ENCODE measurements around the gene TBX4. TPM values are rescaled to one million over a fixed set of nuclear protein-coding genes. Genes with fewer than 3 reads are reported as not detected.
"Not testable (repeated sequence)": the region's sequence is repeated elsewhere in the genome, so short reads cannot be mapped to it uniquely, and the experiment has no call there.

TBX4 gene
- total and polyA plus RNA-seq, 2 of the 13 experiments (the other 11 are each of a cell fraction or from before 2014, with no cell fraction given) = 0.11 to 1.1 TPM

DNA sequence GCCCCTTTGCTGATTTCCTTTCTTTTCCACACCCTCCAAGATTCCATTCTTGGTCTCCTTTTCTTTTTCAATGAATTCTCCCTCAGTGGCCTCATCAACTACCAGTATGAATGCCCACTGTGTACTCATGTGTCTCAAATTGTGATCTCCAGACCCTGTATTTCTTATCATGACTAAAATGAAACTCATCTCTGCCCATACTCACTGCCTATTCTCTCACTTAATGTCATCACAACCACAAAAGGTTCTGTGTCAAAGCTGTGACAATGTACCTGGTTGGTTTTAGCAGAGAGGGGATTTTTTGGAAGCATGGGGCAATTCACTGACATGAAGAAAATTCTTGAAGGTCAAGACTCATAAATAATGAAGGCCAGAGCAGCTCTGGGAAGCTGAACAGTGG, 11.5 kb upstream of the TBX4 start (continued):
- TF ChIP-seq ZBTB40 (IDR thresholded peaks at IDR 0.05) = no peak
- no peak for TF ChIP-seq ZBTB40 (CRISPR knock-in tag; IDR thresholded peaks at IDR 0.05)
- no peak for TF ChIP-seq SETDB1 (CRISPR knock-in tag; IDR thresholded peaks at IDR 0.05; ENCODE audit: borderline replicate concordance)
- TF ChIP-seq PHF8 (CRISPR knock-in tag; IDR thresholded peaks at IDR 0.05) = no peak
- TF ChIP-seq, protein P1, sequence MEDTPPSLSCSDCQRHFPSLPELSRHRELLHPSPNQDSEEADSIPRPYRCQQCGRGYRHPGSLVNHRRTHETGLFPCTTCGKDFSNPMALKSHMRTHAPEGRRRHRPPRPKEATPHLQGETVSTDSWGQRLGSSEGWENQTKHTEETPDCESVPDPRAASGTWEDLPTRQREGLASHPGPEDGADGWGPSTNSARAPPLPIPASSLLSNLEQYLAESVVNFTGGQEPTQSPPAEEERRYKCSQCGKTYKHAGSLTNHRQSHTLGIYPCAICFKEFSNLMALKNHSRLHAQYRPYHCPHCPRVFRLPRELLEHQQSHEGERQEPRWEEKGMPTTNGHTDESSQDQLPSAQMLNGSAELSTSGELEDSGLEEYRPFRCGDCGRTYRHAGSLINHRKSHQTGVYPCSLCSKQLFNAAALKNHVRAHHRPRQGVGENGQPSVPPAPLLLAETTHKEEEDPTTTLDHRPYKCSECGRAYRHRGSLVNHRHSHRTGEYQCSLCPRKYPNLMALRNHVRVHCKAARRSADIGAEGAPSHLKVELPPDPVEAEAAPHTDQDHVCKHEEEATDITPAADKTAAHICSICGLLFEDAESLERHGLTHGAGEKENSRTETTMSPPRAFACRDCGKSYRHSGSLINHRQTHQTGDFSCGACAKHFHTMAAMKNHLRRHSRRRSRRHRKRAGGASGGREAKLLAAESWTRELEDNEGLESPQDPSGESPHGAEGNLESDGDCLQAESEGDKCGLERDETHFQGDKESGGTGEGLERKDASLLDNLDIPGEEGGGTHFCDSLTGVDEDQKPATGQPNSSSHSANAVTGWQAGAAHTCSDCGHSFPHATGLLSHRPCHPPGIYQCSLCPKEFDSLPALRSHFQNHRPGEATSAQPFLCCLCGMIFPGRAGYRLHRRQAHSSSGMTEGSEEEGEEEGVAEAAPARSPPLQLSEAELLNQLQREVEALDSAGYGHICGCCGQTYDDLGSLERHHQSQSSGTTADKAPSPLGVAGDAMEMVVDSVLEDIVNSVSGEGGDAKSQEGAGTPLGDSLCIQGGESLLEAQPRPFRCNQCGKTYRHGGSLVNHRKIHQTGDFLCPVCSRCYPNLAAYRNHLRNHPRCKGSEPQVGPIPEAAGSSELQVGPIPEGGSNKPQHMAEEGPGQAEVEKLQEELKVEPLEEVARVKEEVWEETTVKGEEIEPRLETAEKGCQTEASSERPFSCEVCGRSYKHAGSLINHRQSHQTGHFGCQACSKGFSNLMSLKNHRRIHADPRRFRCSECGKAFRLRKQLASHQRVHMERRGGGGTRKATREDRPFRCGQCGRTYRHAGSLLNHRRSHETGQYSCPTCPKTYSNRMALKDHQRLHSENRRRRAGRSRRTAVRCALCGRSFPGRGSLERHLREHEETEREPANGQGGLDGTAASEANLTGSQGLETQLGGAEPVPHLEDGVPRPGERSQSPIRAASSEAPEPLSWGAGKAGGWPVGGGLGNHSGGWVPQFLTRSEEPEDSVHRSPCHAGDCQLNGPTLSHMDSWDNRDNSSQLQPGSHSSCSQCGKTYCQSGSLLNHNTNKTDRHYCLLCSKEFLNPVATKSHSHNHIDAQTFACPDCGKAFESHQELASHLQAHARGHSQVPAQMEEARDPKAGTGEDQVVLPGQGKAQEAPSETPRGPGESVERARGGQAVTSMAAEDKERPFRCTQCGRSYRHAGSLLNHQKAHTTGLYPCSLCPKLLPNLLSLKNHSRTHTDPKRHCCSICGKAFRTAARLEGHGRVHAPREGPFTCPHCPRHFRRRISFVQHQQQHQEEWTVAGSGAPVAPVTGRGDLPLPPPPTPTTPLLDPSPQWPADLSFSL (CRISPR knock-in tag; IDR thresholded peaks at IDR 0.05) = no peak
- no peak for TF ChIP-seq NR1H2 (CRISPR knock-in tag; IDR thresholded peaks at IDR 0.05; ENCODE audit: borderline replicate concordance, low read depth)
- no peak for TF ChIP-seq ZNF777 (CRISPR knock-in tag; IDR thresholded peaks at IDR 0.05)

DNA sequence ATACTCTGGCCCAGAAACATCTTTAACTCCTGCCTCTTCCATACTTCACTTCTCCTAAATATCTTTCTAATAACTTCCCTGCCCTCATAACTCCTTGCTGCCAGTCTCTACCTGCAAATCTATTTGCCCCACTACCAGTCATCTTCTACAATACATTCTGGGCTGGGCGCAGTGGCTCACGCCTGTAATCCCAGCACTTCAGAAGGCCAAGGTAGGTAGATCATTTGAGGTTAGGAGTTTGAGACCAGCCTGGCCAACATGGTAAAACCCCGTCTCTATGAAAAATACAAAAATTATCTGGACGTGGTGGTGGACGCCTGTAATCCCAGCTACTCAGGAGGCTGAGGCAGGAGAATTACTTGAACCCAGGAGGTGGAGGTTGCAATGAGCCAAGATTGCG, 10.7 kb upstream of the TBX4 start:
- BruUV-seq (replicated peaks); H3K79me2 ChIP-seq (ENCODE audit: insufficient read depth, low read length); DNase-seq (ENCODE audit: low spot score); H3K36me3 ChIP-seq (replicated peaks in 1 of 2; ENCODE audit: control insufficient read depth in 1 of 2, insufficient read depth in 2 of 2, low read length in 2 of 2); CTCF ChIA-PET (ENCODE audit: low intra/inter-chr PET ratio, low total read pairs); POLR2A ChIA-PET; H2AFZ ChIP-seq (ENCODE audit: low read length); H3K4me3 ChIP-seq (replicated peaks in 1 of 3; ENCODE audit: insufficient read depth in 1 of 3, low read depth in 2 of 3, low read length in 3 of 3); in situ Hi-C loops (cut with HindIII; ENCODE audit: extremely low pct_ligation_motif_present, low pct_unique_long_range_greater_than_20kb); H3K27me3 ChIP-seq (ENCODE audit: control insufficient read depth in 1 of 2, insufficient read depth in 2 of 2, low read length in 2 of 2); FAIRE-seq; H3K4me2 ChIP-seq (ENCODE audit: low read depth, low read length); ATAC-seq; intact Hi-C loops (cut with micrococcal nuclease; ENCODE audit: unreplicated experiment); H4K20me1 ChIP-seq (ENCODE audit: insufficient read depth, low read length); H3K27ac ChIP-seq (ENCODE audit: extremely low read length, insufficient read depth, low read length); H3K9ac ChIP-seq (ENCODE audit: insufficient read depth, low read depth, low read length): not testable (repeated sequence)
- WGBS (ENCODE audit: low lambda C conversion rate) = 96% methylated on average over 6 of the region's 6 CpGs
- Histone ChIP-seq H3K4me1 (ENCODE audit: insufficient read depth, low read length) (peaks cover 15% of the 10 kb centered on the region), H3K9me3 (ENCODE audit: low read length) (peaks cover 12% of the 10 kb centered on the region; the same call in 1 of the 2 replicates)

Data from HepG2 (cell line).